AG09309 (cell line): ENCODE data around the gene CARD19.

Experiments used
- DNase-seq: peaks from one replicate; pipeline ENCODE4 v3.0.0-alpha.2; 2010; ENCODE audit warnings: low read depth
- H3K4me3 ChIP-seq: 2 replicates; pipeline ENCODE4 v1.5.1; 2011; ENCODE audit warnings: mild to moderate bottlenecking, low read depth, low read length, moderate library complexity; ENCODE audit not compliant: control insufficient read depth
- CTCF ChIP-seq: IDR thresholded peaks from 2 replicates; pipeline ENCODE4 v1.5.1; 2011; ENCODE audit warnings: mild to moderate bottlenecking, low read depth, low read length, inconsistent platforms; ENCODE audit not compliant: insufficient read depth, control insufficient read depth; ENCODE audit errors: missing control alignments

Gene CARD19

DNA sequence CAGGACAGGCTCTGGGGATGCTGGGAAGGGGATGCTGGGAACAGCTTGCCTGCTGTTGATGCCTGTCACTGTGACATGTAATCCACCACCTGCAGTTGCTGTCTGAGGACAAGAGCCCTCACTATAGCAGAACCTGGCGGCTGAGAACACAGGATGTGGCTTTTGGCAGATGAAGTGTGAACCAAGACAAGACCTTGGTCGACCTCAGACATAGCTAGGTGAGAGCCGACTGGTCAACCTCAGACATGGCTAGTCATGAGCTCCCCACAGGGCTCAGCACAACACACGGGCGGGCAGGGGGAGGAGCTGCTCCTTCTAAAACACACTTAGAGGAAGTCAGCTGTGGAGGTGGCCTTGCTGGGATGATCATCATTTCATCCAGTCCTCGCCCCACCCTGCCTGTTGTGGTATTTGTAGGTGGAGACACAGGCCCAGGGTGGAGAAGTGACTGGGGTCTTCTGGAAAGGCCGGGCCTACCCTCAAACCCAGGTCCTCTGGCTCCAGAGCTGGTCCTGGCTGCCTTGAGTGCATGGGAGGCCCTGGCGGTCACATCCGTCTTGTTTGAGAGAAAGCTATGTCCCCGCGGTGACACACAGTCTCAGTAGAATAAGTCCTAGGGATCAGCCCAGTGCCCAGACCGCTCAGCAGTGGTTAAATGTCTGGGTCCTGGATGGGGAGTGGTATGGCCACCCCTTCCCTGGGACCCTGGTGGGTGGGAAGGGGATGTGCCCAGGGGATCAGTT, 31.5 kb upstream of the CARD19 start:
- DNase-seq: no peak
- H3K4me3 ChIP-seq: no peak overlapping the region

DNA sequence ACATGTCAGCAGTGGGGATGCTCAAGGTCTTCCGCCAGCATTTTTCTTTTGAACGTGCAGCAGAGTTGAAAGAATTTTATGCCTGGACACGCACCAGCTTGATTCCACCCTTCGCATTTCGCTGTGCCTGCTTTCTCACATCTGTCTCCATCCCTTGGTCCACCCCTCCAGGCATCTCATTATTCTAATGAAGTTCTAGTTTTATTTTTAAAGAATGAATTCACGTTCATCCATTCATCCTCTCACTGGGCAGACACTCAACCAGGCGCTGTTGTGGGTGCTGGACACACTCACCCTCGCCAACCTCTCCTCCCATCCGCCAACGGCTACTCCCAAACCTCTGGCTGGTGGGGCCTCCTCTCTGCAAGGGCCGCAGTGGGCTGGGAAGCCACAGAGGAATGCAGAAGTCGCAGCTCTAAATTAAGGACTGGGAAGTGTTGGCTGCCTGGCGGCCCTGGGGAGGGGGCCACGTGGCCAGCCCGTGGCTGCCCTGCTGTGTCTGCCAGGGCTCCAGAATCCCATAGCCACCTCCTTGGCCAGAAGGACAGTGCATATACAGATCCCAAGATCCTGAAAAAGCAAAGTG, 30.8 kb upstream of the CARD19 start:
- H3K4me3 ChIP-seq: no peak overlapping the region
- no peak for TF ChIP-seq CTCF
- DNase-seq: no peak

More for the DNA sequence above, 31.5 kb upstream of the CARD19 start:
- TF ChIP-seq CTCF: no peak

GRCh38 chr9:93066978-93067603, 28.9 kb upstream of the CARD19 start:
- TF ChIP-seq CTCF: no peak
- no peak for DNase-seq
- no peak overlapping the region for H3K4me3 ChIP-seq

DNA sequence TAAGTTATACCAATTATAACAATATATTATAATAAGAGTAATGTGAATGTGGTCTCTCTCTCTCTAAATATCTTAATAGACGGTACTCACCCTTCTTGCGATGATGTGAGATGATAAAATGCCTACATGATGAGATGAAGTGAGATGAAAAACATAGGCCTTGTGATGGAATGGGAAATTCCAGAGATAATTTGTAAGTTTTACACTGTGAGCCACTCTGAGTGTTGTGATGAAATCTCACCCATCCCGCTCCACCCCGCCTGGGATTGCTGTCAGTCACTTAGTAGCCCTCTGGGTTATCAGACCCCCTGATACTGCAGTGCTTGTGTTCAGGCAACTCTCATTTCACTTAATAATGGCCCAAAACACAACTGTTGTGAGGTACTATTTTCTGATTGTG, 27.1 kb upstream of the CARD19 start:
- no peak for DNase-seq
- H3K4me3 ChIP-seq: no peak overlapping the region
- no peak for TF ChIP-seq CTCF

- DNase-seq: no peak
- H3K4me3 ChIP-seq: no peak overlapping the region
- no peak for TF ChIP-seq CTCF
Measured at GRCh38 chr9:93071464-93071863, 24.6 kb upstream of the CARD19 start.

DNA sequence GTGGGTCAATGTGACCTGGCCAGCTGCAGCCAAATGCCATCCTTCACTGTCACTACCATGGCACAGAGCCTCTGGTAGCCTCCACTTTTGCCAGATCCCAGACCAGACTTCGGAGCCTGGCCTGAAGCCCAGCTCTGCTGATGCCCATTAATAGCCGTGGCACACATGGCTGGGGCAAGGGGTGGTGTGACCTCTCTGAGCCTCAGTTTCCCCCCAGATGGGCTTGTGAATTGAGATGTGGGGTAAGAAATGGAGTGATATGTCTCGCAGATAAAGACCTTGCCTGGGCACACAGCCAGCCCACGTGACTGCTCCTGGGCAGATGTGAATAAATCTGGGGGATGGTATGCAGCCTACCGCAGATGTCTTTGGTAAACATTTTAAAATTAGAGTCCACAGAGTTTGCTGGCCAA, 23.6 kb upstream of the CARD19 start:
- no peak for TF ChIP-seq CTCF
- no peak for DNase-seq
- no peak overlapping the region for H3K4me3 ChIP-seq
